IPS-NIHi7 (cell line): ENCODE results near the gene CHST10.

Source experiments
- DNase-seq: peaks from one replicate; pipeline ENCODE4 v3.0.0; 2012; ENCODE audit warnings: mixed read lengths; ENCODE audit errors: extremely low spot score

CHST10 gene

DNA sequence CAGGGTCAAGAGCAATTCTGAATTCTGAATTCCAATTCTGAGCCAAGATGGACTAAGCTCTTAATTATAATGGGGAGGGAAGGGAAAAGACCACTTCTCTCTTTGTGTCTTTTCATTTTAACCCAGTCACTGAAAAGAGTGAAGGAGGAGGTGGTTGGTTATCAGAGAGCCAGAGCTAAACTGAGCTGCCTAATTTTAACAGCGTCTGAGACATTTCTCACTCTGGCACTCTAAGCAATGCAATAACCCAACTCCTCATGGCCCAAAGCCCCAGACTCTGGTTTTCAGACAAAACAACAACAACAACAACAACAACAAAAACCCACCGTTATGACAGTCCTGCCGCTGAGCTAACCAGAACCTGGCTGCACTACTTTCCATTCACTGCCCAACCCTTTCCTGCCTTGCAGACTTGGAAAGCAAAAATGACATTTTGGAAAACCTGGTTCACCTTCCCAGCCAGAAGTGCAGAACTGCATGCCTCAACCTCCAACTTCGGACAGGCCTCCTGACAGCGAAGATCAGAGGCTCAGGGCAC lies 1.0 kb downstream of the CHST10 start:
- no peak for DNase-seq

DNA sequence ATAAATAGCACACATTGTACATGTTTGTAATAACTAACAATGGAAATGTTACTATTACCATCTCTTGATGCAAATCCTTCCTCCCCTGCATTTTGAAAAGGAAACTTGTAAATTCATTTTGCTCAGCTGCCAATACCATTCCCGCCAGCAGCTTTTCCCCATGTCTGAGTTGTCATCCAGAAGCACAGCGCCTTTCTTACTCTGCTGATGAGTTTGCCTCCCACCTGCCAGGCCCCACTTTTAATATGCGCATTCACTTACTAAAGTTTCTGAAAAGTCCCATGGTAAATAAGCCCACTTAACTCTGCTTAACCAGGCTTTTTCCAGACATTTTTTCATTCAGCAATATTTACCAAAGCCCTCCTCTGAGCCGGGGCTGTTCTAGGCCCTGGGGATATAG lies 3.9 kb downstream of the CHST10 start:
- no peak for DNase-seq

DNA sequence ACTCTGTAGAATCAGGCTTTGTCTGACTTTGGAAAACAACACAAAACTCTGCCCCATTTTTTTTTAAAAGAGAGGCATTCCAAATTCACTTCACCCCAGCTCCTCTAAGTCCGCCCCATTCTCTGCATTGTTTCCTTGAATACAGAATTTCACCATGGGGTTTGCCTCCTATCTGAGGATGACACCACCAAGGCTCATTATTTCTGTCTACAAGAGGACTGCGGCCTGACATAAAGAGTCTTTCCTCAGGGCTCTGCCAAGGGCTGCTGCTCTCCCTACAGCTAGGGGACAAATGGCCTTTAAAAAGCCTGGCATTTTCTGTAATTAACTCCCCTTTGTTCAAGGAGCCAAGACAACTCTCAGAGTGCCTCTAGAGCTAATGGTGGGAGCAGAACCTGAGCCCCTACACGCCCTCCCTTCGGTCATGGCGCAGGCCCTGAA lies 4.6 kb downstream of the CHST10 start:
- no peak for DNase-seq

DNA sequence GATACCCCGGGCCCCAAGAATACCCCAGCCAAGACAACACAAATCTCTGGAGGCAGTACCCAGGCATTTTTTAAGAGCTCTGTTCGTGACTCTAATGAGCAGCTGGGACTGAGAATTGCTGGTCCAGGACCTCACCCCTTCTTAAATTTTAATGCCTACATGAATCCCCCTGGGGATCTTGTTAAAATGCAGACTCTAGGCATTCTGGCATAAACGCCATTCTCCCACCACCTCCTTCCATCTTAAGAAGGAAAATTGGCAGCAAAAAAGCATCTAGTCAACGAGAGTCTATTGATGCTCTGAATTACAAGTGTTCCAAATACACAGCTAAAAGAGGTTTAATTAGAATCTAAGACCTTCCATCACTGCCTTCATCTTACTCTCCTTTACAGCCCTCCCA lies 5.0 kb downstream of the CHST10 start:
- no peak for DNase-seq

DNA sequence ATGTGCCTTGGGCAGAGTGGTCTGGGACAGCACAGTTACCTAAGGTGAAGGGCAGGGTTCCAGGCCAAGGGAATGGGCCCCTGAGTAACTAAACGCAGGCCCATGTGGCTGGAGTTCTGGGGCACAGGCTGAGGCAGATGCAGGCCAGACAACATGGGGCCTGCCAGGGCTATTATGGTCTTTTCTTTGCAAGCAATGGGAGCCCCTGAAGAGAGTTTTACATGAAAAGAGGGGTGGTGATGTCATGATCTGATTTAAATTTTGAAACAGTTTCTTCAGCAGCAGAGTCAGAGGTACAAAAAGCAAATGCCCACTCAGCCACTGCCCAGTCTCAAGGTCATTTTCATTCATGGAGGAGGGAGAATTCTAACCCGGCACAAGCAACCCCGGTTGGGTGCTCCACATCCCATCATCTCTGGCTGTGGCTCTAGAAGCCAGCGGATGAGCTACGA lies 5.6 kb downstream of the CHST10 start:
- DNase-seq = peak; percentile 35

DNA sequence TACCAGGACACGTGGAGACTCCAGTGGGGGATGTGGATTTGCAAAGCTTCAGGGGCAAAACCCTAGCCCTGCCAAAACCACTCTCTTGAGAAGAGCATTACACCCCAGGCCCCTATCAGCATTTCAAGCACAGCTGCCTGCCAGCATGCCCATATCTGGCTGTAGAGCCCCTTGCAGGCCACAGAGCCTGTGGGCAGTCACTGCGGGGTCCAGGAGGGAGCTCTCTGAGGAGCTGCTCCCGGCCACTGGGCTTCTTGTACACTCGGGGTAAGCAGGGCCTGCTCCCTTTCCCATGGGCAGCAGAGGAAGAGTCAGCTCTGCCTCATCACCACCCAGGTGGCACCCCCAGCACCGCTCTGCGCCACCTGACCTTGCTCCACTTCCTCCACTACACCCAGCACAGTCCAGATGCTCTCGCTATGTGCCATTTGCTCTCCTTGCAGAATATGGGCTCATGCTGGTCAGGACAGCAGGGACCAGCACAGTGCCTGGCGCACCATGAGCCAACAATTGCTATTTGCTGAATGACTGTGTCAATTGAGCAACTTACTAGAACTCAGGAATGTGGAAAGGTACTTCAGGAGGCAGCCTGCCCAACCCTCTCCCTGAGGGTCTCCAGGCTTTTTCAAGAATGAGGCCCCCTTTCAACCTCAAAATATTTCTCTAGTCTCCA lies 7.4 kb downstream of the CHST10 start:
- no peak for DNase-seq

DNA sequence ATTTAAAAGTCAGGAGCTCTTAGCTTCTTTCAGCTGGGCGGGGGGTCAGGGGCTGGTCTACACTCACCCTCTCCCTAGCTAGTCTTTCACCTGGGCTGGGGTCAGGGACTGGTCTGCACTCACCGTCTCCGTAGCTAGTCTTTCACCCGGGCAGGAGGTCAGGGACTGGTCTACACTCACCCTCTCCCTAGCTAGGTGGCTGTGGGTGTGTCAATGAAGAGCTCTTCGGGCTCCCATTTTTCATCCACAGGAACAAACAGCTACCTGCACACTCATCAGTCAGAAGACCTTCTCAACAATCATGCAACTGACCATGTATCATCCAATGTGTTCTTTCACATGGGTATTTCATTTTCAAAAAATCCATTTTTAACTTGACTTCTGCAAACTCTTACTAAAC lies 8.0 kb downstream of the CHST10 start:
- no peak for DNase-seq

DNA sequence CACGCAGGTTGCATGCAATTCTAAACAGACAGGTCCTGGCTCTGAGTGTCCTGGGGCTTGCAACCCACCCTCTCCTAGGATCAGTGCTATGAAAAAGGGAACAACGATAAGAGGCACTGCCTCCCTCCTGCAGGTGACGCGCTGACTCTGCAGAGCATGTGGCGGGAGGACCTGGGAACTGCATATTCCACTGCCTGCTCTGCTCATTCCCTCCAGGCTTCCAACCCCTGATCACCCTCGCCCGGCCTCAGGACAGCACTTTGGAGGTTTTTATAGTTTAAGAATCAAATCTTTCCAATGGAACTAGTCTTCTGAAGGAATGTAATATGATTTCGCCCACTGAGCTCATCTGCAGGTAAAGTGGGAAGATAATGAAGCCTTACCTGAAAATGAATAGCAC lies 8.5 kb downstream of the CHST10 start:
- DNase-seq = no peak

DNA sequence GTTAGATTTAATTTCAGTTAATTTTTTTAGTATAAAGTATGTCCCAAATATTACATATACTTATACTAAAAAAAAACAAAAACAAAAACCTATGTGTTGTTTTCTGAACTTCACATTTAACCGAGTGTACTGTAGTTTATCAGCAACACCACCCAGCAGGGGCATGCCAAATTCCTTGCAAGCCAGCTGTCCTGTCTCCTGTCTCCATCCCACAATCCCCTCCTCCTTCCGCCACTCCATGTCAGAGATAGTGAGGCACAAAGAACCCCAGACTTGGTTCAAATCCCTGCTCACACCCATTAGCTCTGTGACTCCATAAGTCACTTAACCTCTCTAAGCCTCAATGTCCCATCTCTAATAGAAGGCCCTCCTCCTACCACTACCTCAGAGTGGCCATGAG lies 9.4 kb downstream of the CHST10 start:
- no peak for DNase-seq

DNA sequence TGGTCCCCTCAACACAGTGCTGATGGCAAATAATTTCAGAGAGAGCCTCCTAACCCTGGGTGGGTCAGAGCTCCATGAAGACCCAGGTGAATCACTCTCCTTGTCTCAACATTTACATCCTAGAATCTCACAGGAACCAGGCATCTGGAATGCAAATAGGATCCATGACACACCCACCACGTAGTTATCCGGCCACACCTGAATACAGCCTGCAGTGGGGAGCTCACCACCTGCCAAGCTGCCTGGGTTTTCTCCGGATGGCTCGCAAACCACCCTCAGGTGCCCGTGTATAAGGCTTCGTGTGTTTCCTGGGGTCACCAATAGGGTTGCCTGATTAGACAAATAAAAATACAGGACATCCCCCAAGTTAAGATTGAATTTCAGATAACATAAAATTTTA lies 9.9 kb downstream of the CHST10 start:
- no peak for DNase-seq

DNA sequence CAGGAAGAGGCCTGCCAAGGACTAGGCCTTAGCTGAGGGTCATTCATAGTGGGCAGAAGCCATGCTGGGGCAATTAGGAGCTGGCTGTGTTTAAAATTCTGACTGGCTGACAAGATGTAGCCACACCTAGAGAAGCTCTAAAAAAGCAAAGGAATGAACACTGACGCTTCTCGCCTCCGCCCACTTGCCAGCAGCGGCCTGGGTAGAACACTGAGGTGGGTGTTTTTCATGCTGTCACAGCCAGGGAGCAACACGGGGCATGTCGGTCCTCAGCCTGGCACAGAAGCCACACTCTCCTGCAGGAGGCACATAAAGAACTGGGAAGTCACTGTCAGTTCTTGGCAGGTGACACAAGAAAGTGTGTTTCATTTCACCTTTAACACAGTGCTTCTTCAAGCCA lies 10.4 kb downstream of the CHST10 start:
- DNase-seq = no peak

DNA sequence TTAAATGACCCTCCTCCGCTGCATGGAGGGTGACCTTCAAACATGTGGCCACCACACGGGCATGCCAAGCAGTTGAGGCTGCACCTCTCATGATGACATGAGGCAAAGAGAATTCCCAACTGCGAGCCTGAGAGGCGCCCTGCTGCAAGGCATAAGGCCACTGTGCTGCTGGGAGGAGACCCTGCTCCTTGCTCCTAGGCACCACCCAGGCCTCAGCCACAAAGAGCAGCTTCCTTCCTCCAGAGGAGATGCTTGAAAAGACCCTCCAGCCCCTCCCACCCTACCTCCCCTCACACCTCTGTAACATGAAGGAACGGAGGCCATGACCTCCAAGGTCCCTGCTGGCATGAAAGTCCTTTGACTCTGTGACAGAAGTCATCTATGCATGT lies 11.4 kb downstream of the CHST10 start:
- DNase-seq = no peak

DNA sequence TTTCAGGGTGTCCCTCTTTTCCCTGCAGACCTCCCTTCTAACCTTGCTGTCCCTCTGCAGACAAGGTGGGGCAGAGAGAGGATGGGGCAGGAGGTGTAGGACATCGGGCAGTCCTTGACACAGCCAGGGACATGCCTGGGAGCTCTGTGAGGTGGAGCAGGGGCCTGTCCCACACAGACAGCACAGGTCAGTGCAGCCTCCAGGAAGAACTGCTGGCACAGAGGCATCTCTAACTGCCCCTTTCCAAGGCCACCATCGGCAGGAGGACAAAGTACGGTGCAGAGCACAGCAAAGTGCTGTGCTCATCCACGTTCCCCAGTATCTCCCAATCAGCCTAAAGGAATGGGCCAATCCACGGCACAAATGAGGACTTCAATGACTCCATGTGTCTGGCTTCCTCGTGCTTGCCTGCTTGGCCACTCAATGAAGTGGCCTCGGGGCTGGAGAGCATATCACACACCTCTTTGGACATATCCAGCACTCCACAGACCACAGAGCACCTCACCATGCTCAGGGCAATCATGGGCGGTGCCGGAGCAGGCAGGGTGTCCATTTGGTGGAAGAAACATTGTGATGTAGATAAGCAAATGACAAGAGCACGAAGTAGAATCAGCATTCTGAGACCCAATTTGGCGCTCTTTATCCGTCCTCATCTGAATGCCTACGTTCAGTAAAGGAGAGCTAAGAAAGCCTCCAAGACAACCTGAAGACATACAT lies 11.9 kb downstream of the CHST10 start:
- DNase-seq = no peak

DNA sequence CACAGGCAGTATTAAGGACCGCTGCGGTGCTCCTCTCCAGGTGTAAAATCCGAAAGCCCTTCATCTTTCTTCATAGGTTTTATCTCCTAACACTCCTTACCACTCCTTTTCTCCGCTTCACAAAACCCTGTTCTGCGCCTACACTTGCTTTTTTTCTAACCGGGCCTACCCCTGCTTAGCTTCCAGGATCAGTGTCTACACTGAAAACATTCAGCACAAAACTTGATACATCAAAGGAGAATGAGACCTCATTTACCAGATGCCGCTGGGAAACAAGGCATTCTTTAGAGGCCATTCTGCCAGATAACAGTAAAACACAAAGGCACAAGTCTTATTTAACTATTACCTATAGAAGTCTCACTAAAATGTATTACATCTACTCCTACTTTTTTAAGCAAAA lies 13.1 kb downstream of the CHST10 start:
- no peak for DNase-seq

DNA sequence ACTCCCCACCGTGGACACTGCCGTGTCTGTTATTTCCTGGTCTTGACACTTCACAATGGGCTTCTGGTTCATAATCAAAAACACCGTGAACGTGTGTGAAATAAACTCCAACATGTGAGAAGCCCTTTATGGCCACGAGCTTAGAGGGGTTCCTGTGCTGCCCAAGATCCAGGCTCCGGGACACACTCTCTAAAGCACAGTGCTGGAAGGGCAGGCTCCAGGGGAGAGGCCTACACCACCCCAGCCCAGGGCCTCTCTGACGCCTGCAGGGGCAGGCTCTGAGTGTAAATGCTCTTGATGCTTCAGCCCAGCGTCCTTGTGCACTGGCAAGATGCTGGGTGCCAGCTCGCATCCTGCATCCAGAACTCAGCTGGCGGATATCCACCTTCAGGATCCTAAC lies 13.7 kb downstream of the CHST10 start:
- no peak for DNase-seq

DNA sequence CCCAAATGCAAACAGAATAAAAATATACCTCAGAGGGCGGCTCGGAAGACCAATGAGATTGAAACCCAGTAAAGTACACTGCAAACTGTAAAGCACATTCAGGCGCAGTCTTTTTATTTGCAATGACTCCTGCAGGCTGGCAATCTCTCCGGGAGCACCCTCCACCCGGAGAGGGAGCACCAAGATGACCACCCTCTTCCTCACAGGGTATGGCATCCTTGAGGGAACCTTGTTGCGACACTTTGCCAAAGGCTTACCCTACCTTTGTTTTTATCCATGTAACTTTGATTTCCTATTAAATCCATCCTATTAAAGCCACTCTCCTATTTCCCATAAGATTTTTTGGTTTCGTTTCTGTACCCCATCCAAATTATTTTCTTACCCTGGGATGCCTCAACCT lies 16.2 kb downstream of the CHST10 start:
- DNase-seq = no peak

DNA sequence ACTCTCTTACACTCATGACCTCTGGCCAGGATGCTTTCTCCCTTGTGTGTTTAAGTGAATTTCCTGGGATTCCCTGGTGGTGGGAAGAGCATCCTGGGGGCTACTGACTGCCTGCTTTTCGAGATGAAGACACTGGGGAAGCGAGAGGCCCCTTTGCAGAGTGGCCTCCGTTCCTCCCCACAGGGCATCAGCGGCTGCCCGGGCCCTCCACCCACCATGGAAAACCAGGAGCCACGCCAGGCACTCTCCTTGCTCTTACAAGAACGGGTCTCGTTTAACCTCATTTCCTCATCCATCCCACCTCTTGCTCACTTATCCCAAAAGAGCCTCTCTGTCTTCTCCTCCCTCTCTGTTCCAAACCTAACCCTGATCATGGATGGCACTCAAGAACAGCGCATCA lies 17.8 kb downstream of the CHST10 start:
- no peak for DNase-seq

DNA sequence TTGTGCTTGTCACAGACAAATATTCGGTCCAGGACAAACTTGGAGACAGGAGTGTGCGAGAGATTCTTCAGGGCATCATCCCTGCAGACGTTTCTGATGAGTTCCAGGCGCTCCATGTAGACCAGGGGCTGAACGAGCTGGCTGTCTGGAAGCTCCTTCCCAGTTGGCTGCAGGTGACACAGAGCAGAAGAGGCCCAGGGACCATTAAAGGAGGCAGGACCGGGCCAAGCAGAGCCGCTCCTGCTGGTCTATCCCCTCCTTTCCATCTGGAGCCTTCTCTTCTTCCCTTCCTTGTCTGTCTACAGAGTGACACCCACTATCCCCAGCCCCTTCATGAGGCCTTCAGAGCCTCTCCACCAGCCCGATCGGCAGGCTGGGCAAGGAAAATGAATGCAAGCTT lies 19.5 kb downstream of the CHST10 start:
- no peak for DNase-seq

DNA sequence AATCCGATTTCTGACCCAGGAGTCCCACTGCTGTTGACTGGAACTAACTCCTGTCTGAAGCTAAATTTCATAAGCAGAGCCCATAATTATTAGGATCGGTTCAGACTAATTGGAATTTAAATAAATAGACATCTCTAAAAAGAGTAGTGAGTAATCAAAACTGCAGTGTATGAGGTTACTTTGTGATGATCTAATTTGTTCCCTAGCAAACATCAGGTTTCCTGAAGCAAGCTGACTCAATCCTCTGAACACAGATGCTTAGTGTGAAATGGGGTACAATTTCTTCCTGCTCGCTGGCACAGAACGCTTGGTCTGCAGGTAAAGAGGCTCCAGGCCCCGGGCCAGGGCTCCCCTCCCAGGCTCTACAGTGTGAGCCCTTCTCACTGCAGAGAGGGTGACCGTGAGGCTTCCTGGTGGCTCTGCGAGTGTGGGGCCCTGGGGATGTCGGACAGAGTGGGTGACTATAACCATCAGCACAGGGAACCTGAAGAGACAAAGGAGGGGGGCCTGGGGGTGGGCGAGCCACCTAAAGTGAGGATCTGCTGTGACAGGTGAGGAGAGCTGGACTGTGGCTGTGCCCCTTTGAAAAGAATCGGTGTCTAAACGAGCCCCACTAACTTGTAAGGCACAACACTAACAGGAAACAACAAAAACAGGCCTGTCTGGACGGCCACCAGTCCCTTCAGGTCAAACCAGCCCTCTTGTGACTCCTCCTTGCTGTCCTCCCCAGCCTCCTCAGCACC lies 20.2 kb downstream of the CHST10 start:
- no peak for DNase-seq

DNA sequence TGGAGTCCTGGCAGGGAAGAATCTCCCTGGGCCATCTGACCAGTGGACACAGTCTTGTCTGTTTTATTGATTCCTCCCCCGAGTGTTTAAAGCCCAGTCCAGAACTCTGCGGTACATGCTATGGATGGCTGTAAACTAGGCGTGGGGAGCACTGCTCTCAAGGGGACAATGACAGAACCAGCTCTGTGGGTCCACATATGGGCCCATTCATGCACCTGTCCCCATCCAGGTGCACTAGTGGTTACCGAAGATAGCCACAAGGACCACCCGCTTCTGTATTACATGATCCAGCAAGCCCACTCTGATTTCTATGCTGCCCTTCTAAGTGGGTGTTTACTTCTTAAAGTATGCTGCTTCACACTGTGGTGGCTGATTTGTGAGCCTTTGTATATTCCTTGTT lies 21.0 kb downstream of the CHST10 start:
- no peak for DNase-seq

DNA sequence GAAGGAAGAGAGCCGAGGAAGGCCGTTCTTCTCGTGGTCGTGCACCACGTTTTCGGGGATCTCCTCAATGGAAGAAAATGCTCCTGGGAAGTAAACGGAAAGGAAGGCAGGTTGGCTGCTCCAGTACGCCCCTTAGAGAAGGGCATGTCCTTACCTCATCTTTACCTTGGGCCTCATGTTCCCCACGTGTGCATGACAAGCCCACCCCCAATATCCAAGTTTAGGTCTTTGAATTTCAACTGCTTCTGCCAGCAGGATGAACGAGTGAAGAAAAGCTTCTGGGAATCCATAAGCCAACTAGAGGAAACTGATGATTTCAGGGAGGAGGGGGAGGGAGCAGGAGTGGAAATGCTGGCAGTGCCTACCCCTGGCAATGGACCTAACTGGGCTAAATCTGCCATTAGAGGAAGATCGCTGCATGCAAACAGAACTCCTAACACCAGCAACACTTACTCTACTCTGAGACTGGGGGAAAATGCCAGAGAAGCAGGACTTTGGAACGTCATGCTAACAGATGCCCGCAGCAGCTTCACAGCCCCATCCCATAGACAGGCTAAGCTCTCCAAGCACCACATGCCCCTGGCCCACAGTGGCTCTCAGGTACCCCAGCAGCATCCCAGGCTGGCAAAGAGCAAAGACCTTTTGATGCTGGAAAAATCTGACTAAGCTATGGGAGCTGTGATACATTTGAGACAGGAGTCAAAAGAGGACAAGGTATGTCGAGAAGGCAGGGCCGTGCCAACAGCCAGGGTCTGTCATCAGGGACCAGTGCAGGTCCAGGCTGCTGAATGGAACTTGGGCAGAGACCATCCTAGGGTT lies 21.7 kb downstream of the CHST10 start:
- no peak for DNase-seq

DNA sequence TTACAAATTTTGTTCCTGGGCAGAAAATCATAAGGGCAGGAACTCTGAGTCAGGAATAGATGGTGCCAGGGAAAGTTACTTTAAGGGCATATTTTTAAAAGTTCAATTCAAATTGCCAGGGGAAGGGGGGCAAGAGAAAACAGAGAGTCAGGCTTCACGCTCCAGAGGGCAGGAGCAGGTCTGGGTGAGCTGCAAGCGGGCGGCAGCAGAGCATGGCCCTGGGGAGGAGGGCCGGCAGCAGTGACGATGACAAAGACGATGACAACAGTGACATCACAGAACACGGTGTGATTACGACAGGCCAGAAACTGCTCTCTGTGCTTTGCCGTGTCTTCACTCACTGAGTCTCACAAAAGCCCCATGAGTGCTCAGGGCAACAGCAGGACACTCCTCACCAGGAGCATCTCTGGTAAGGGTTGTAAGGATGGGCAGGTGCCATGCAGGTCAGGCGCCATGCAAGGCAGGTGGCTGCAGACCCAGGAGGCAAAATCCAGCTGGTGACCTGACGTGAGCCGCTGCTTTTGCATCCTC lies 23.3 kb downstream of the CHST10 start:
- no peak for DNase-seq
